NCI-H526 treated with DMSO at 0.1 percent for 48 hours (cell line): Measurements from ENCODE around the gene TSNAX.

Experiments used
- DNase-seq: peaks from one replicate; lab custom pipeline; 2025; lab: John Stamatoyannopoulos, UW

TSNAX gene

DNA sequence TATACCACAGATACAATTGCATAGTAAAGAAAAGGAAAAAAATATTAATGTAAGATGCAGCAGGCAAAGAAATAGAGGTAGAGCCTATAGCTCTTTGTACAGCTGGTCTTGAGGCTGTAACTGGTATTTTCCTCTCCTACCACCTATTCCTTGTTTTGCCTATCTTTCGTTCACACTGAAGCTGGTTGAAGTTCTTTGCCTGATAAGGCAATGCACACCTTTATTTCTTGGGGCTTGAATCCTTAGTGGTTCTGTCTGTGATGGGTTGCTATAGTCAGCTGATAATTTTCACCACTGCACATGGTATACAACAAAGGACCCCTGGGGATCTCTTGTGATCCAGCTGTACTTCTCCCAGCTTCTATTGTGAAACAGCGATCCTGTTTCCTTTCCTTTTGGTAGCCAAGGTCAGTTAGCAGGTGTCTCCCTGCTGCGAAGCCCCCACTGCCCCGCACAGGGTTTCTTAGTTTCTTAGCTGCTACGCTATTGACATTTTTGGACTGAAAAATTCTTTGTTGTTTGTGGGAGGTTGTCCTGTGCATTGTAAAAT, 9.9 kb upstream of the TSNAX start:
- no peak for DNase-seq

DNA sequence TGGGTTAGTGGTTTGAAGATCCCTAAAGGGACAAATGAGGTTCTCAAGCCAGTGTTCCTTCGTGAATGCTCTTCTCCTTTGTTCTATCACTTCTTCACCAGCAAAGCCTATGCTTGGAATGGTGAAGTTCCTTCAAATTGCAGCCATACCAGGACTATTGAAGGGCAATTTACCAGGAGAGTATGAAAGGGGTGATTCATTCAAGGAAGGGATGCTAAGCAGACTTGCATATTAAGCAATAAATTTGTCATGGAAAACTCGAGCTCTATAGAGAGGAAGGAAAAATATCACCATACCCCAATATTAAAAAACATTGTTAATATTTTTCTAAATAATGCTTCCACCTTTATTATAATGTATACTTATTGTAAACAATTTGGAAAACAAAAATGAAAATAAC, 9.3 kb upstream of the TSNAX start:
- no peak for DNase-seq

GRCh38 chr1:231522038-231522437, 6.4 kb upstream of the TSNAX start:
- DNase-seq = no peak

DNA sequence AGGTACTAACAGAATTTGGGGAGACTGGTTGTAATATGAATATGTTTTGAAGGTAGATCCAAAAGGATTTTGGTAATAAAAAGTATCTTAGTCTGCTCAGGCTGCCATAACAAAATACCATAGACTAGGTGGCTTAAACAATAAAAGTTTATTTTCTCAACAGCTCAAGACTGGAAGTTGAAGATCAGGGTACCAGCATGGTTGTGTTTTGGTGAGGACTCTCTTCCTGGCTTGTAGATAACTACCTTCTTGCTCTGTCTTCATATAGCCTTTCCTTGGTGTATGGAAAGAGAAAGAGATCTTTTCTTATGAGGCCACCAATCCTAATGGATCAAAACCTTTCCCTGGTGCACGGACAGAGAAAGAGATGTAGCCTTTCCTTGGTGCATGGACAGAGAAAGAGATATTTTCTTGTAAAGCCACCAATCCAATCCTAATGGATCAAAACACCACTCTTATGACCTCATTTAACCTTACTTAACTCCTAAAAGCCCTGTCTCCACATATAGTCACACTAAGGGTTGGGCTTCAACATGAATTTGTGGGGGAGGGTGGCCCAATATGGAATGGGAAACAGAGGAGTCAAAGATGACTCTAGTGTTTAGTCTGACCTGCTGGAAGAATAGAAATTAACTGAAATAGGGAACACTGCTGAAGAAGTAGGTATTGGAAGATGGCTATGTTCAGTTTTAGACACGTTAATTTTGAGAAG, 5.4 kb upstream of the TSNAX start:
- no peak for DNase-seq

DNA sequence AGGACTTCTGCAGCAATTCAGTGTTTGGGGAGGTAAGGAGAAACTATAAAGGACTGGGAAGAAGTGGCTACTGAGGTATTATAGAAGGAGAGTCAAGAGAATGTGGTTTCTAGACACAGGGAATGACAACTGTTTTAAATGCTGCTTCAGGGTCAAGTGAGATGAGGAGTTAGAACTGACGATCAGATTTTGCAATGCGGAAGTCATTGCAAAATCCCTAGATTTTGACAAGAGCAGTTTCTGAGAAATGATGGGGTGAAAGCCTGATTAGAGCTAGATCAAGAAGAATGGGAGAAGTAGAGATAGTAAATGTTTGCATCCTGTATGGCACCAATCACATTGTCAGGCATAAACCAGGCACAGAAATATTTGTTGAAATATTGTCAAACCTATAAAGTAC, 4.7 kb upstream of the TSNAX start:
- no peak for DNase-seq

GRCh38 chr1:231526536-231526935, 1.9 kb upstream of the TSNAX start:
- no peak for DNase-seq

- no peak for DNase-seq
These were observed 790 bp upstream of the TSNAX start for GRCh38 chr1:231527586-231528171.

DNA sequence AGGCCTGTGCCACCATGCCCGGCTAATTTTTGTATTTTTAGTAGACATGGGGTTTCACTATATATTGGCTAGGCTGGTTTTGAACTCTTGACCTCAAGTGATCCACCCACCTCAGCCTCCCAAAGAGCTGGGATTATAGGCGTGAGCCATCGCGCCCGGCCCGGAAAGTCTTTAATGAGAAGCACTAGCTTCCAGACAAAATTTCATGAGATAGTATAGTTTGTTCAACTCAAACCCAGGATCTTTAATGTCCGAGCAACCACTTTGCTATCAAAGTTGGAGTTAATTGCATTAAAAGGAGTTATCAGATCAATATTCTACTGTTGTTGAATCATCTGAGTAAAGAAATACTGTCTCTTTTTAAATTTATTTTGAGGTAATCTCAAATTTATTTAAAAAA, 4.8 kb downstream of the TSNAX start:
- no peak for DNase-seq

DNA sequence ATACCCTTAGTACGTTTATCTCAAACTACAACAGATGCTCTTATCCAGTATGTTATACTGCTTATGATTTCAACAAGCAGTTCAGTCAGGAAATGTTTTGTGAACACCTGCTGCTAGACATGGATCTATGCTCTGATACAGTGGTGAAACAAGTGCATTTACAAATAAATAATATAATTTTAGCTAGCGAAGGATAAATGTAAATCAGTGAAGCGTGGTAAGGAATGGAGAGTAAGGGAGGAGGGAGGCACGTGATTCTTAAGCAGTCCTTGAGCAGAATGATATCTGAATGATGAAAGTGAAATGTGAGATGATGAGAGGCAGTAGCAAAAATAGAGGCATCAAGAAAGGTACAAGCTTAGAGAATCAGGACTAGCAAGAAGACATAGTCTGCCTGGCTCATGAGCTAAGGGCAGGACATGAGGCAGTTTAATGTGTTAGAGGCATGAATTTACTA, 6.3 kb downstream of the TSNAX start:
- DNase-seq = no peak

GRCh38 chr1:231536099-231536498, 7.6 kb downstream of the TSNAX start:
- no peak for DNase-seq

GRCh38 chr1:231540847-231541246, 12.4 kb downstream of the TSNAX start:
- DNase-seq = no peak

GRCh38 chr1:231541842-231542241, 13.4 kb downstream of the TSNAX start:
- DNase-seq = no peak

GRCh38 chr1:231544943-231545592, 16.6 kb downstream of the TSNAX start:
- DNase-seq = no peak

GRCh38 chr1:231546693-231547092, 18.2 kb downstream of the TSNAX start:
- DNase-seq = no peak

DNA sequence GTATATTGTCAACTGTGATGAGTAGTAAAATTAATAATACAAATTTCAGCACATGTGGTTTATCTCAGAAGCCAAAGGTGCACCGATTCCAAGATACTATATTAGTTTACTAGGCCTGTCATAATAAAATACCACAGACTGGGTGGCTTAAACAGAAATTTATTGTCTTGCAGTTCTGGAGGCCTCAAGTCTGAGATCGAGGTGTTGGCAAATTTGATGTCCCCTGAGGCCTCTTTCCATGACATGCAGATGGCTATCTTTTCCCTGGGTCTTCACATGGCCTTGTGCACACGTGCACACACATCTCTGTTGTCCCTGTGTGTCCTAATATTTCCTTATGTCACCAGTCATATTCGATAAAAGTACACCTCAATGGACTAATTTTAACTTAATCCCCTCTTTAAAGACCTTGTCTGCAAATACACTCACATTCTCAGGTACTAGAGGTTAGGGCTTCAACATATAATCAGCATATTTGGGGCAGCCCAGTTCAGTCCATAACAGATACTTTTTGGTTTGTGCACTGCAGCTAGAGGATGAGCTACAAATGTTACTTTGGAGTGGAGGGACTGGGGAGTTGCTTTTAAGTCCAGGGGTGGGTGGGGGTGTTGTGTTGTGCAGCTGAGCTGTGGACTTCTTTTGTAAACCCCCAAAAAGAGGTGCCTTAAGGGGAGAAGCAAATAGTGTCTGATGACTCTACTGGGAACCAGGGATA, 21.4 kb downstream of the TSNAX start:
- no peak for DNase-seq

DNA sequence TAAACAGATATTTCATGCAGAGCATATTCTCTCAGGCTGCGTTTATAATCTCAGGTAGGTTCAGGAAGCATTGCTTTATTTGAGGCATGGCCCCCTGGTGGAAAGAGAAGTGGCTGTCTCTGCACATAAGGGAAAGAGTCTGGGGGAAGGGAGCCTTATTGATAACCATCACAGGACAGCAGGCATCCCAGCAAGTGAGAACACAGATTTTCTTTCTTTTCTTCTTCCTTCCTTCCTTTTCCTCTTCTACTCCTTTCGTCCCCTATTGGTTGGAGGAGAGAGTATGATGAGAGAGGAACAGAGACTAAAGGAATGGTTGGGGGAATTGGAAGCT, 21.9 kb downstream of the TSNAX start:
- no peak for DNase-seq

DNA sequence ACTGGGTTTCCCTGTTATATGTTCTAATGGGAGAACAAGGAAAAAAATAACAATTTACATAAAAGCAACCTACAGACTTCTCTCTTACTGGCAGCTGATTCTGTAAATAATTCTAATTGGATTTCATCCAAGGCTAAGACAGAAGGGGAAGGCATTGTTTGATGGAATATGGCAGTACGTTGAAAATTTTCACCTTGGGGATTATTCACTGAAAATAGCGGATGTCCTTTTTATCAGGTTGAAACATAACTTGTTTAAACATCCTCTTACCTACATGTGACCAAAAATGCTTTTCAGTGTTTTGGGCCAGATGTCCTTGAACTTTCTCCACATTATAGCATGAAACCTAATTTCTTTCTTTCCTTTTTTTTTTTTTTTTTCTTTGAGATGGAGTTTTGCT, 24.9 kb downstream of the TSNAX start:
- DNase-seq = no peak

DNA sequence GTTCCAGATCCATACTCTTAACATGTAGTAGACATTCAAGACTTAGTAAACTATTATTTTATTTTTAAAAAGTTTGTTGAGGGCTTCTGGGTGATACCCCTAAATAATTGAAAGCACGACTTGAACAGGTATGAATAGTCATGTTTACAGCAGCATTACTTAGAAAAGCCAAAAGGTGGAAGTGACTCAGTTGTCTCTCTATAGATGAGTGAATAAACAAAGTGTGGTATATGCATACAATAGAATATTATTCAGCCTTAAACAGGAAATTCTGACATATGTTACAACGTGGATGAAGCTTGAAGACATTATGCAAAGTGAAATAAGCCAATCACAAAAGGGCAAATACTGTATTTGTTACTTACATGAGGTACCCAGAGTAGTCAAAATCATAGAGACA, 26.5 kb downstream of the TSNAX start:
- no peak for DNase-seq

GRCh38 chr1:231557411-231557810, 28.9 kb downstream of the TSNAX start:
- DNase-seq = no peak

- DNase-seq = no peak
These were observed 29.6 kb downstream of the TSNAX start for GRCh38 chr1:231557898-231558707.

DNA sequence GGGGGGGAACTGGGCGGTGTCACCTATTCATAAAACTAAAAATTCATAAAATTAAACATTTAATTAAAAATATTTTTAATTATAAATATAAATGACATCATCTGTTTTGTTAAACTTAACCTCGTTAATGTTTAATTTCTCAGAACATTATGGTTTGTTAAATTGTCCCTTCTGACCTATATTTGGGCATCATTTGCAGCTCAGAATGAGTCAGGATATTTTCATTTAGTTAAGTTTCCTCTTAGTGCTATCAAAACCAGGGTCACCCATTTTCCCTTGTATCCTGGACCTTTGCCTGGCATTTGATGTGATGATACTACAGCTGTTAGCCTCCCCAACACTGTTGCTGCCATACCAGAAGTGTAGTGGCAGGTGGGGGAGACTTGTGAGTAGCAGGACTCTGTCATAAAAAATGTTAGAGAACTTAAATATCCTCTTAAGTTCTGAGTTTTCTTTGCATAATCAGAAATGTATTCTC, 30.3 kb downstream of the TSNAX start:
- no peak for DNase-seq
